Limb (tissue), 2 donors: ENCODE measurements around the gene TRMT44.
"Not testable (repeated sequence)": the region's sequence is repeated elsewhere in the genome, so short reads cannot be mapped to it uniquely, and the experiment has no call there.

Source experiments
- DNase-seq, 2 donors: peaks; one replicate each; pipeline ENCODE4 v3.0.0-alpha.2; 2016; ENCODE audit errors: extremely low spot score in 2 of 2

The TRMT44 gene

GRCh38 chr4:8405516-8405875, 35.1 kb upstream of the TRMT44 start:
- no peak for DNase-seq

DNA sequence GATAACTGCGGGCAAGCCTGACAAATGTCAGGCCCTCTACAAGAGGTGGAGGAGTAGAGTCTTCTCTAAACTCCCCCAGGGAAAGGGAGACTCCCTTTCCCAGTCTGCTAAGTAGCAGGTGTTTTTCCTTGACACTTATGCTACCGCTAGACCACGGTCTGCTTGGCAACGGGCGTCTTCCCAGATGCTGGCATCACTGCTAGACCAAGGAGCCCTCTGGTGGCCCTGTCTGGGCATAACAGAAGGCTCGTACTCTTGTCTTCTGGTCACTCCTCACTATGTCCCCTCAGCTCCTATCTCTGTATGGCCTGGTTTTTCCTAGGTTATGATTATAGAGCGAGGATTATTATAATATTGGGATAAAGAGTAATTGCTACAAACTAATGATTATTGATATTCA, 33.7 kb upstream of the TRMT44 start:
- not testable (repeated sequence) for DNase-seq

DNA sequence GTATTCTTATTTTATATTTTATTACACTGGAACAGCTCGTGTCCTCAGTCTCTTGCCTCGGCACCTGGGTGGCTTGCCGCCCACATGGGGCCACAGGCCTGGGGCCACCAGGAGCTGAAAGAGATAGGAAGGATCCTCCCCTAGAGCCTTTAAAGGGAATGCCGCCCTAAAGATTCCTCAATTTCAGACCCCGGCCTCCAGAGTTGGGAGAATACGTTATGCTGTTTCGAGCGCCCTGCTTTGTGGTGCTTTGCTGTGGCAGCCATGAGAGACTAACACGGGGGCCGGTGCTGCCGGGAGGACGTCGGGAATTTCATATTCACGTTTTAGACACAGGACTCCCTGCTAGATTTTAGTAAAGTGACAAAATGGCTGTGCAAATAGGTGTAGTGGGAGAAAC, 33.3 kb upstream of the TRMT44 start:
- DNase-seq, result no peak

GRCh38 chr4:8407756-8408155, 32.8 kb upstream of the TRMT44 start:
- DNase-seq, result no peak

DNA sequence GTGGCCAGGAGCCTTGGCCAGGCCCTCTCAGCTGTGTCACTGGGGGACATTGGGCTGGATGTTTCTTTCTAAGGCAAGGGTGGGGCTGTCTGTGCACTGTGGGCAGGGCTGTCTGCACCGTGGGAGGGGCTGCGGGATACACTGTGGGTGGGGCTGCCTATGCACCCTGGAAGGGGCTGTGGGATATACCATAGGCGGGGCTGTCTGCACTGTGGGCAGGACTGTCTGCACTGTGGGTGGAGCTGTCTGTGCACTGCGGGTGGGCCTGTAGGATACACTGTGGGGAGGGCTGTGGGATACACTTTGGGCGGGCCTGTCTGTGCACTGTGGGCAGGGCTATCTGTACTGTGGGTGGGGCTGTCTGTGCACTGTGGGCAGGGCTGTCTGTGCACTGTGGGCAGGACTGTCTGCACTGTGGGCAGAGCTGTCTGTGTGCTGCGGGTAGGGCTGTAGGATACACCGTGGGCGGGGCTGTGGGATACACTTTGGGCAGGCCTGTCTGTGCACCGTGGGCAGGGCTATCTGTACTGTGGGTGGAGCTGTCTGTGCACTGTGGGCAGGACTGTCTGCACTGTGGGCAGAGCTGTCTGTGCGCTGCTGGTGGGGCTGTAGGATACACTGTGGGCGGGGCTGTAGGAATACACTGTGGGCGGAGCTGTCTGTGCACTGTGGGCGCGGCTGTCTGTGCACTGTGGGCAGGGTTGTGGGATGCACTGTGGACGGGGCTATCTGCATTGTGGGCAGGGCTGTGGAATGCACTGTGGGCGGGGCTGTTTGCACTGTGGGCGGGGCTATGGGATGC, 31.1 kb upstream of the TRMT44 start:
- DNase-seq, result no peak

DNA sequence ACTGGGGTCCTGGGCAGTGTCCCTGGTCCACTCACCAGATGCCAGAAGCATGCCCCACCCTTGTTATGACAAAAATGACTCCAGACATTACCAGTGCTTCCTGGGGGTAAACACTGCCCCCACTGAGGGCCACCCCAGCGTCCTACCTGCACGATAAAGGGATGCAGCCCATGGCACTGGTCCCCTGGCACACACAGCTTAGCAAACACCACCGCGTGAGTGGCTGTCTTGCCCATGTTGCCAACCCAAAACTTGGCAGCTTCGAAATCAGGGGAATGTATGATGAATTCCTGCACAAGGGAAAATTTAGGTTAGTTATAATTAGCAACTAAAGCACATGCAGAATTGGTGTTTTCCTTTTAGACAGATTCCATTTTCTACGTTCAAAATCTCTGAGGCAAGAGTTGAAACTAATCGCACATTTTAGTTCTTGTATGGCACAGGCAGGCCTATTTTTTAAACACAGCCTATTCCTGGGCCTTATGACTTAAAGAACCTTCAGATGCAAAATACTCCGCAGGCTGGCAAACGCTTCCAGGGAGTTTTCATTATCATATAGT, 30.4 kb upstream of the TRMT44 start:
- DNase-seq, result no peak

DNA sequence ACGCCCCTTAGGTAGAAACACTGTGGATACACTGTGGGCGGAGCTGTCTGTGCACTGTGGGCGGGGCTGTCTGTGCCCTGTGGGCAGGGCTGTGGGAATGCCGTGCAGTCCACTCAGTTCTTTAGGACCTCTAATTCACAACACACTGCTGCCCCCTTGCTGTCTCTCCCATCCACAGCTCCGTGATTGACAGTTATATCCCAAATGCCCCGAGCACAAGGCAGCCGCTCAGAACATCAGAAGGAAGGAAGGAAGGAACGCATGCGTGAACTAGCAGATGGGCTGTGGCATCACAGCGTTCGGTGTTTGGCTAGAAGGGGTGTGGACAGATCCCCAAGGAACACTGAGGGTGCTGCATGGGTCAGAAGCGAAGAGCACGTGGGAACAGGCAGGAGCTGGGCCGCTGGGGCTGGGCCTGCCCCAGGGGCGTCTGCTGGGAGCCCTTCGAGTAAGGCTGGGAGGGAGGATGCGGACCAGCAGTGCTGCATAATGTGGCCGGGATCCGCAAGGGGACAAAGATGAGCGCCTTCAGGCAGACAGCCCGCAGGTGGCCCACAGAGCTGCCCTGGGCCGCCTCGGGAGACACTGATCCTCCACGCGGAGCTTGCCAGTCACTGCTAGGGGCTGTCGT, 29.8 kb upstream of the TRMT44 start:
- DNase-seq, result peak; percentile 45 to 68

DNA sequence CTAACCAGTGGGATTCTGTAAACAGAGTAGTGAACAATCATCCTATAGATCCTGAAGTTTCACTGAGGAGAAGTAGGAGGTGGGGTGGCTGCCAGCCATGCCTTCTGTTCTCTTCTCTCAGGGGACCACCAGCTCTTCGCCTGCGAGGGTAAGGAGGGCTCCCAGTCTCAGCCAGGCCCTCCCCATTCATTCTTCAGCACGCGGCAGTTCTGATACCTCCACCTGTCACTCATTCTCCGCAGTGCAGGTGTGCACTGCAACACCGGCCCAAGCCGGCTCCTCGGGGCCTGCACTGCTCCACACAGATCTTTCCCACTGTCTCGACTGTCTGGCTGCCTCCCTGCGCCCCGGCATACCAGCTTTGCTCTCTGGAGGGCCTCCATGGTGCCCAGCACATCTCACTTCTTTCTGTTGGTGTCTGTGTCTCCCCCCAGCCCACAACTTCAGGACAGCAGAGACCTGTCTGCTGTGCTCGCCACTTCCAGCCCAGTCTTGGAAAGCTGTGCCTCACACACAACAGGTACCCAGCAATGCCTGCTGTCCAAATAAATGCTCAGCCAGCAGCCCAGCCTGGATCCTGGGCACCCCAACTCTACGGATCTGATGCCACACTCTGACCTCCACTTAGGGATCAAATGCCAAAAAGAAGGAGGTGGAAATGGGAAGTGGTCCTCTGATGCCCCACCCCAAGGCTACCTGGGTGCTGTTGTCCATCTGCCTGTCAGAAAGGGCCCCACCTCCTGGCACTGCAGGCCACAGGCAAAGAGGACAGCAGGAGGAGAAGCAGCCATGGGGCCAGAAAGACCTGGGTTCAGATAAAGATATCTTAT, 29.0 kb upstream of the TRMT44 start:
- DNase-seq, result no peak

DNA sequence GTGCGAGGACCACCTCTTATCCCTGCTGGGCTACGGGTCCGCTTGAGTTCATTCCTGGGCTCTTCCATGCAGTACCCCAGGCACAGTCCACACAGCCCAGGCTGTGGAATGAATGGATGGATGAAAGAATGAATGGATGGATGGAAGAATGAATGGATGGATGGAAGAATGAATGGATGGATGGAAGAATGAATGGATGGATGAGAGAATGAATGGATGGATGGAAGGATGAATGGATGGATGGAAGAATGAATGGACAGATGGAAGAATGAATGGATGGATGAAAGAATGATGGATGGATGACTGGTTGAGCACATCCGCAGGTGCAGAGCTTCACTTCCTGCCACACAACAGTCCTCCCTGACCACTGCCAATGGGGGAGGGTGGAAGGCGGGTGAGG, 28.3 kb upstream of the TRMT44 start:
- no peak for DNase-seq

DNA sequence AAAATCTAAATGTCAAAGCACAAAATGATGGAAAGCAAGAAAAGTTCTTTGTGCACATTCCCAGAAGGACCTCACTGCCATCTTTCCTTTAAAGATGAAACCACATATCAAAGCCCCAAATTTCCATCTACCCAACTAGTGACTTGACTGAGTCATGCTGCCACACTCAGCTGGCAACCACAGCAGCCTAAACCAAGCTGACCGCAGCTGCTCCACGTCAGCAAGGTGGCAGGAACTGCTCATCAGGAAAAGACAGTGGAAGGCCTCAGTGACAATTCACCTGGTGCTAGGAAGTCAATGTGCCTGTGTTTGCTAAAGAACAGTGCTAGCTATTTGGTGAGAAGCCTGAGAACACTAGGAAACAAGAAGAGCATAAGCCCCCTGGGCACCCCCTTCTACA, 26.2 kb upstream of the TRMT44 start:
- no peak for DNase-seq

DNA sequence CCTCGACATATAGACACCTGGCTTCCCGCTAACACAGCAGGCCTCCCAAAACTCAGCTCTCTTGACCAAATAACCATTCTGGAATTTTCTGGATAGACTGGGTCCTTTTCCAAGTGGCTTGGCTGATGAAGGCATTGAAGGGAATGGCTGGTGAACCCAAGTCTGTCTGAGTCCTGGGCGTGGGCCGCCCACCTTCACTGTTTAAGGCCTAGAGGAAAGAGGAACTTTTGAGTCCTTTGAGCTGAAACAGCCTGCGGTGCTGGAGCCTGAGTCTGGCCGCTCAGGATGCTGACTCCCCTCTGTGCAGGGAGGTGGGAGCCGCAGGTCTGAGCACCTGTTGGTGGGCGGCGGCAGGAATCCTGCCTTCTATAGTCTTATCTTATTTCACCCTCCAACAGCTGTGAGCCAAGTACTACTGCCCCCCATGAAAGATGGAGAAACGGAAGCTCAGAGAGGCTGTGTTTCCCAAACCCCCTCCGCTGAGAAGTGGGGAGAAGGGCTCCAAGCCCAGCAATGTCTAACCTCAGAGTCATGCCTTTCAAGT, 23.4 kb upstream of the TRMT44 start:
- no peak for DNase-seq

DNA sequence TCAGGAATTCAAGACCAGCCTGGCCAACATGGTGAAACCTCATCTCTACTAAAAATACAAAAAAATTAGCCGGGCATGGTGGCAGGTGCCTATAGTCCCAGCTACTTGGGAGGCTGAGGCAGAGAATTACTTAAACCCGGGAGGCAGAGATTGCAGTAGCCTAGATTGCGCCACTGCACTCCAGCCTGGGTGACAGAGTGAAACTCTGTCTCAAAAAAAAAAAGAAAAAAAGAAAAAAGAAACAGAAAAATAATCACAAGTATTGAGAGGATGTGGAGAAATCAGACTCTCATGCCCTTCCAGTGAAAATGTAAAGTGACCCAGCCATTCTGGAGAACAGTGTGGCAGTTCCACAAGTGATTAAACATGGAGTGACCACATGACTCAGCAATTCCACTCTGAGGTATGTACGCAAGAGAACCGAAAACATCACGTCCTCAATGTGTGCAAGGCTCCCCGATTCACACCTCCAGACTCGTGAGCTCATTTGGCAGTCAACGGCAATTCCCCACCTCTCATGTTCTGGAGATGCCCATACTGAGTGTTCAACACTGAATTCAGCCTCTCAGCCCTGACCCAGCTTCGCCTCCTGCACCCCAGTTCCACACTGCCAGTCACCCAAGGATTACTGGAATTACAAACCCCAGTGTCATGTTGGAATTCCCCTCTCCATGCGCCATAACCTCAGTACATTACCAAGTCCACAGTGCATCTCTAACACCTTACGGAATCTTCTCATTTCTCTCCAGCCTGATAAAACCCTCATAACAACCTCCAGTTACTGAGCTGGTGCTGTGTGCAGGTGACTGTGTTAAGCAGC, 21.1 kb upstream of the TRMT44 start:
- DNase-seq, result no peak

DNA sequence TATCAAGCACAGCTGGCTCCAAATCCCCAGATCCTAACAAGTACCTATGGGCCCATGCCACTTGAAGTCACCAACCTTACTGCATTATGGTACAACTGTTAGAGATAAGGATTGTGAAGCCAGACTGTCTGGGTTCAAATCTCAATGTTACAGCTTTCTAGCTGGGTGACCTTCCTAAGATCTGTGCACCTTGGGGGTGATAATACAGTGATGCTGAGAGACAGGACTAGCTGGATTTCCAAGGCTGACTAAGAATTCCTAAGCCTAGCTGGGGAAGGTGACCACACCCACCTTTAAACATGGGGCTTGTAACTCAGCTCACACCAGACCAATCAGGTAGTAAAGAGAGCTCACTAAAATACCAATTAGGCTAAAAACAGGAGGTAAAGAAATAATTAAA, 20.4 kb upstream of the TRMT44 start:
- DNase-seq, result not testable (repeated sequence)

GRCh38 chr4:8422327-8422726, 18.2 kb upstream of the TRMT44 start:
- DNase-seq, result no peak

DNA sequence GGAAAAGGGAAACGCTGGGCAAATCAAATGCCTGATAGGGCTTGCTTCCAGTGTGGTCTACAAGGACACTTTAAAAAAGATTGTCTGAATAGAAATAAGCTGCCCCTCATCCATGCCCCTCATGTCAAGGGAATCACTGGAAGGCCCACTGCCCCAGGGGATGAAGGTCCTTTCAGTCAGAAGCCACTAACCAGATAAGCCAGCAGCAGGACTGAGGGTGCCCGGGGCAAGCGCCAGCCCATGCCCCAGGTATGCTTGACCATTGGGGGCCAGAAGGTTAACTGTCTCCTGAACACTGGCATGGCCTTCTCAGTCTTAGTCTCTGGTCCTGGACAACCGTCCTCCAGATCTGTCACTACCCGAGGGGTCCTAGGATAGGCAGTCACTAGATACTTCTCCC, 17.8 kb upstream of the TRMT44 start:
- DNase-seq, result no peak

DNA sequence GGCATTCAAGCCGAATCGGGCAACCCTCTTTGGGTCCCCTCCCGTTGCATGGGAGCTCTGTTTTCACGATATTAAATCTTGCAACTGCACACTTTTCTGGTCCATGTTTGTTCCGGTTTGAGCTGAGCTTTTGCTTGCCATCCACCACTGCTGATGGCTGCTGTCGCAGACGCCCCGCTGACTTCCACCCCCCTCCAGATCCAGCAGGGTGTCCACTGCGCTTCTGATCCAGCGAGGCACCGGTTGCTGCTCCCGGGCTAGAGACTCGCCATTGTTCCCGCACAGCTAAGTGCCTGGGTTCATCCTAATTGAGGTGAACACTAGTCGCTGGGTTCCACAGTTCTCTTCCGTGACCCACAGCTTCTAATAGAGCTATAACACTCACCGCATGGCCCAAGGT, 13.3 kb upstream of the TRMT44 start:
- no peak for DNase-seq

DNA sequence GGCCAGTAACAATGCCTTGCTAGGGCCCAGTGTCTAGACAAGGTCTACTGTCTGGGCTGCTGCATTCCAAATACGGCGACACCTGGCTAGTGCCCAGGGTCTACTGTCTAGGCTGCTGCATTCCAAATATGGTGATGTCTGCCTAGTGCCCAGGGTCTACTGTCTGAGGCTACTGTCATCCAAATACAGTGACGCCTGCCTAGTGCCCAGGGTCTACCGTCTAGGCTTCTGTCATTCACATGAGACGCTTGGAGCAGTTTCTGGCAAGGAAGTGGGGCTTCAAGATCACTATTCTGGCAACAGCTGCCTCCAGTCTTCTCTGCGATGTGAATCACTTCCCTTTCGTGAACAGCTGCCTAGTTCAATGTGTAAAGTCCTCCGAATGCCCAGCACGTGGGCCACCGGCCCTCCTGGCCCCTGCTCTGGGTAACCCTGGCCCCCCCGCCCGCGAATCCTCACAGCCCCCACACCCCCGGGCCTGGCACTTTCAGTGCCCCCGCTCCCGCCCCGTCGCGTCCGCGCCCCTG, 12.8 kb upstream of the TRMT44 start:
- peak in 1 of 2 donors; percentile 52 for DNase-seq

- peak; percentile 80 to 97 for DNase-seq
These were observed 12.1 kb upstream of the TRMT44 start for GRCh38 chr4:8428288-8429097.

DNA sequence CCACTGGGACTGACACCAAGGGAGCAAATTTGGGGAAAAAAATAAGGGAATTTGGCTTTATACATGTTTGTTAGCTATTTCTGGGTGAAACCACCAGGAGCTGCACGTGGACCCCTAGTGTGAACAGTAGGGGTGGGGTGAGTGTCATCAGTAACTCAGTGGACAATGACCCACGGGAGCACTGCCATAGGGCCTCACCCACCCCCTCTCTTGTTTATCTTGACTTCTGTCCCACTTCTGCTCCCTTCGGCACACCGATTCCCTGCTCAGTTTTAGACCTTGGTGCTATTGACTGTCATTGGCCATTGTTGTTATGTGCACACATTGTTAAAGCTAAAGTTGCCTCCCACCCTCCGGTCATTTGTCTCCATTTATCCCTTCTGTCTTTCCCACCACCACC, 9.0 kb upstream of the TRMT44 start:
- no peak for DNase-seq

DNA sequence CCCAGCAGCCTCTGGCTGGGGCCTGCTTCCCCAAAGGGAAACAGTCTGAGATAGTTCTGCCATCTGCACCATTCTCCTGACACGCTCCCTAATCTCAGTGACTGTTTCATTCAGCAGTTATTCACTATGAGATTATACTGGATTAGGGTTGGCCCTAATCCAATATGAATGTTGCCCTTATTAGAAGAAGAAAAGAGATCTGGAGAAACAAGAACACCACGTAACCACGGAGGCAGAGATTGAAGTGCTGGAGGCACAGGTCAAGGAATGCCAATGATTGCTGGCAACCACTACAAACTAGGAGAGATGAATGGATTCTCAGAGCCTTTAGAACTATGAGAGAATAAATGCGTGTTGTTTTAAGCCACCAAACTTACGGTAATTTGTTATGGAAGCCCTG, 7.4 kb upstream of the TRMT44 start:
- no peak for DNase-seq
